PC-9 (cell line): ENCODE results near the gene KCNK13. TPM values are rescaled to one million over a fixed set of nuclear protein-coding genes. Genes with fewer than 3 reads are reported as not detected.

Experiments
- BruUV-seq: library from RNA; stranded (reverse); fragments of 400-500 nt; replicated peaks from 2 replicates; lab custom pipeline; 2021; lab: Mats Ljungman, UMichigan
- CTCF ChIA-PET: fragments of 300-600 bp; sonication (Branson Sonifier 250); formaldehyde crosslinking; loops from one replicate; lab custom pipeline; 2022; ENCODE audit warnings: antibody characterized with exemption; lab: Charles Lee
- POLR2A ChIA-PET: fragments of 300-600 bp; sonication (Branson Sonifier 250); formaldehyde crosslinking; loops from one replicate; lab custom pipeline; 2022; ENCODE audit warnings: antibody characterized with exemption; ENCODE audit not compliant: unreplicated experiment; lab: Charles Lee
- DNase-seq, 2 experiments: peaks; one replicate each; pipeline versions ENCODE4 v3.0.0 to v3.0.0-alpha.2; 2015 to 2022; ENCODE audit warnings: mixed read lengths in 1 of 2
- H2AFZ ChIP-seq: fragments of 200-600 bp; sonication (generic); 2 replicates; pipeline ENCODE4 v1.8.1; 2017; ENCODE audit warnings: antibody characterized with exemption
- H3F3A ChIP-seq: fragments of 200-600 bp; sonication (generic); 2 replicates; pipeline ENCODE4 v1.8.1; 2017; ENCODE audit warnings: antibody characterized with exemption, mild to moderate bottlenecking, low read depth; ENCODE audit not compliant: insufficient read depth
- H3K27ac ChIP-seq: fragments of 200-600 bp; sonication (generic); 2 replicates; pipeline ENCODE4 v1.6.1; 2016; ENCODE audit warnings: mixed run types
- H3K27me3 ChIP-seq: fragments of 200-600 bp; sonication (generic); 2 replicates; pipeline ENCODE4 v1.6.1; 2016; ENCODE audit warnings: low read depth, mixed run types; ENCODE audit not compliant: insufficient read depth
- H3K36me3 ChIP-seq: fragments of 200-600 bp; sonication (generic); 2 replicates; pipeline ENCODE4 v1.6.1; 2016; ENCODE audit warnings: low read depth, mixed run types
- H3K4me1 ChIP-seq: fragments of 200-600 bp; sonication (generic); replicated peaks from 2 replicates; pipeline ENCODE4 v1.6.1; 2016; ENCODE audit warnings: mixed run types; ENCODE audit not compliant: insufficient read depth
- H3K4me2 ChIP-seq: fragments of 200-600 bp; sonication (generic); 2 replicates; pipeline ENCODE4 v1.6.1; 2017; ENCODE audit warnings: mixed run types
- H3K4me3 ChIP-seq: fragments of 200-600 bp; sonication (generic); 2 replicates; pipeline ENCODE4 v1.6.1; 2016; ENCODE audit warnings: mixed run types
- H3K79me2 ChIP-seq: fragments of 200-600 bp; sonication (generic); 2 replicates; pipeline ENCODE4 v1.6.1; 2017; ENCODE audit warnings: low read depth, mixed run types
- H3K9me2 ChIP-seq: fragments of 200-600 bp; sonication (generic); 2 replicates; pipeline ENCODE4 v1.8.1; 2017; ENCODE audit warnings: mild to moderate bottlenecking; ENCODE audit not compliant: insufficient read depth
- H3K9me3 ChIP-seq: fragments of 200-600 bp; sonication (generic); 2 replicates; pipeline ENCODE4 v1.8.1; 2016; ENCODE audit warnings: low read depth; ENCODE audit not compliant: insufficient read depth
- H4K20me1 ChIP-seq: fragments of 200-600 bp; sonication (generic); 2 replicates; pipeline ENCODE4 v1.8.1; 2017; ENCODE audit not compliant: insufficient read depth
- EZH2 ChIP-seq: fragments of 200-600 bp; sonication (generic); IDR thresholded peaks from 2 replicates; pipeline ENCODE4 v1.8.0; 2017; ENCODE audit warnings: antibody characterized with exemption, low read depth
- intact Hi-C: fragments of 100-400 bp; cut with micrococcal nuclease; formaldehyde crosslinking; loops from one replicate; pipeline ENCODE4 v1.10.0; 2022; ENCODE audit not compliant: unreplicated experiment
- total RNA-seq: library from RNA; stranded (reverse); gene quantifications from 2 replicates; pipeline ENCODE4 v1.2.3, GENCODE V29; 2021
- TF ChIP-seq, protein P1 (sequence below): fragments of 200-600 bp; sonication (generic); conservative IDR thresholded peaks from 2 replicates; pipeline ENCODE4 v1.6.1; 2017; ENCODE audit warnings: mixed run types, antibody characterized with exemption, mild to moderate bottlenecking, moderate library complexity

The KCNK13 gene
- total RNA-seq, 1 experiment from 2014 or later, result not detected

DNA sequence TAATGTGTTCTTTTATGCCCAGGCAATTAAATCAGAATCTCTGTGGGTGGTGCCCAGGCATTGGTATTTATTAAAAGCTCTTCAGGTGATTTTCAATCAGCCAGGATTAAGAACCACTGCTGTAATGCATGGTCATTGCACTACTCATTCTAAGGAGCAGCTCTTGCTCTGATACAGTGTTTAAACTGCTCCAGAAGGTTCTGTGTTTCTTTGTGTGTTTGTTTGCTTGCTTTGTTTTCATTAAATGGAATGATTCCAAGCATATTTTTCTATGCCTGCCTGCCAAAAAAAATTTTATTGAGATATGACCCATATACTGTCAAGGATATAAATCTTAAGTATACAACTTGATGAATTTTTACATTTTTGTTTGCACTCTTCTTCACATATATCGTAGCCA, 54.0 kb downstream of the KCNK13 start:
- H3K36me3 ChIP-seq, result no peaks in the 10 kb centered on the region
- no peaks in the 10 kb centered on the region for H3K27me3 ChIP-seq
- BruUV-seq, result no TSS peak
- POLR2A ChIA-PET, result no interaction called here
- no peaks in the 10 kb centered on the region for H3F3A ChIP-seq
- no peak for TF ChIP-seq EZH2
- TF ChIP-seq, protein P1, sequence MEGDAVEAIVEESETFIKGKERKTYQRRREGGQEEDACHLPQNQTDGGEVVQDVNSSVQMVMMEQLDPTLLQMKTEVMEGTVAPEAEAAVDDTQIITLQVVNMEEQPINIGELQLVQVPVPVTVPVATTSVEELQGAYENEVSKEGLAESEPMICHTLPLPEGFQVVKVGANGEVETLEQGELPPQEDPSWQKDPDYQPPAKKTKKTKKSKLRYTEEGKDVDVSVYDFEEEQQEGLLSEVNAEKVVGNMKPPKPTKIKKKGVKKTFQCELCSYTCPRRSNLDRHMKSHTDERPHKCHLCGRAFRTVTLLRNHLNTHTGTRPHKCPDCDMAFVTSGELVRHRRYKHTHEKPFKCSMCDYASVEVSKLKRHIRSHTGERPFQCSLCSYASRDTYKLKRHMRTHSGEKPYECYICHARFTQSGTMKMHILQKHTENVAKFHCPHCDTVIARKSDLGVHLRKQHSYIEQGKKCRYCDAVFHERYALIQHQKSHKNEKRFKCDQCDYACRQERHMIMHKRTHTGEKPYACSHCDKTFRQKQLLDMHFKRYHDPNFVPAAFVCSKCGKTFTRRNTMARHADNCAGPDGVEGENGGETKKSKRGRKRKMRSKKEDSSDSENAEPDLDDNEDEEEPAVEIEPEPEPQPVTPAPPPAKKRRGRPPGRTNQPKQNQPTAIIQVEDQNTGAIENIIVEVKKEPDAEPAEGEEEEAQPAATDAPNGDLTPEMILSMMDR, result no peak
- no peaks in the 10 kb centered on the region for H3K9me2 ChIP-seq
- no peak for DNase-seq
- no peaks in the 10 kb centered on the region for H4K20me1 ChIP-seq
- intact Hi-C loops, result no loop called here
- H3K4me1 ChIP-seq, result peaks cover 4% of the 10 kb centered on the region; the same call in 1 of the 2 replicates
- H2AFZ ChIP-seq, result no peak overlapping the region
- CTCF ChIA-PET, result no interaction called here
- no peaks in the 10 kb centered on the region for H3K79me2 ChIP-seq
- no peak overlapping the region for H3K4me3 ChIP-seq
- no peak overlapping the region for H3K4me2 ChIP-seq
- H3K9me3 ChIP-seq, result no peaks in the 10 kb centered on the region
- H3K27ac ChIP-seq, result no peak overlapping the region

DNA sequence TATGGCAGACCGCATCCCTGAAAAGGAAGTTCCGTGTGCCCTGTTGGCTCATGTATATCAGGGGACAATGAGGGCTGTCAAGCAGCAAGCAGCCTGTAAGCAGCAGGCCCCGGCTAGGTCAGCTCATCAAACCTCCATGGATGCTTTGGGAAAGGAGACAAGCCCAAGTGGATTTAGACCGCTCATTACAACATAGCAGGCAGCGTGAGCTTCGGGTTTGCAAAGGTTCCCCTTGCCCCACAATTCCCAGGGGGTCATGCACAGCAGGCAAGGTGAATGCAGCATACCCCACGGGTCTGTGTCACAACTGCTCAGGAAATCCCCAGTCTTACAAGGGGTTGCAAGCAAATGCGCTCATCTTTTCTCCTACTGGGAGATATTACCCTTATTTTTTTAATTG, 54.6 kb downstream of the KCNK13 start:
- TF ChIP-seq, protein P1, result no peak
- TF ChIP-seq EZH2, result no peak
- CTCF ChIA-PET, result no interaction called here
- no peaks in the 10 kb centered on the region for H3K9me2 ChIP-seq
- no peaks in the 10 kb centered on the region for H3F3A ChIP-seq
- no peak overlapping the region for H3K4me3 ChIP-seq
- H3K4me2 ChIP-seq, result no peak overlapping the region
- no peaks in the 10 kb centered on the region for H4K20me1 ChIP-seq
- H3K4me1 ChIP-seq, result peaks cover 4% of the 10 kb centered on the region; the same call in 1 of the 2 replicates
- H3K27me3 ChIP-seq, result no peaks in the 10 kb centered on the region
- BruUV-seq, result no TSS peak
- no peak for DNase-seq
- no peaks in the 10 kb centered on the region for H3K79me2 ChIP-seq
- H3K9me3 ChIP-seq, result no peaks in the 10 kb centered on the region
- intact Hi-C loops, result no loop called here
- no peak overlapping the region for H2AFZ ChIP-seq
- no peaks in the 10 kb centered on the region for H3K36me3 ChIP-seq
- POLR2A ChIA-PET, result no interaction called here
- H3K27ac ChIP-seq, result no peak overlapping the region

DNA sequence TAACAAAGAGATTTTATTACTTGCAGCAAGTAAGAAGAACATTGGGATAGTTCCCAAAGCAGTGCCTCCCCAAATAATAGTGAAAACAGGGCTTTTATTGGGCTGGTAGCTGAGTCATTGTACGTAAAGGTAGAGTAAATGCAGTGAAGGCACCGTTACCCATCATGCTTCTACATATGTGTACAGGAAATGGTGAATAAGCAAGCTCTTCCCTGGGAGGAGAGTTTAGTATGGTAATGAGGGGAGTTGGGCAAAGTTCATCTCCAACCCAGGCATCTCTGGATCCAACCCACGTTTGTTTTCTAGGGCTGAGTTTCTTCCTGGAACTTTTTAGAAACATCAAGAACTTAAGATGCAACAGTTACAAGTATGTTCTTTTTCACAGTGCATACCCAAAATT, 56.2 kb downstream of the KCNK13 start:
- H3K4me1 ChIP-seq, result no peaks in the 10 kb centered on the region
- H4K20me1 ChIP-seq, result no peaks in the 10 kb centered on the region
- intact Hi-C loops, result no loop called here
- H3F3A ChIP-seq, result no peaks in the 10 kb centered on the region
- no peak overlapping the region for H3K27ac ChIP-seq
- POLR2A ChIA-PET, result no interaction called here
- H3K79me2 ChIP-seq, result no peaks in the 10 kb centered on the region
- DNase-seq, result no peak
- CTCF ChIA-PET, result no interaction called here
- BruUV-seq, result no TSS peak
- no peak overlapping the region for H3K4me3 ChIP-seq
- H3K27me3 ChIP-seq, result no peaks in the 10 kb centered on the region
- no peak overlapping the region for H2AFZ ChIP-seq
- H3K9me3 ChIP-seq, result no peaks in the 10 kb centered on the region
- no peak for TF ChIP-seq EZH2
- TF ChIP-seq, protein P1, result no peak
- H3K4me2 ChIP-seq, result no peak overlapping the region
- no peaks in the 10 kb centered on the region for H3K36me3 ChIP-seq
- H3K9me2 ChIP-seq, result no peaks in the 10 kb centered on the region
